Measurements from ENCODE around the gene KNCN.
A peak's percentile ranks its signal among the peaks of the same experiment; 100 is the strongest.

KNCN gene

GRCh38 chr1:46568461-46568891 is 17.0 kb upstream of the KNCN start:
- no peak for DNase-seq (ENCODE audit: low spot score)

DNA sequence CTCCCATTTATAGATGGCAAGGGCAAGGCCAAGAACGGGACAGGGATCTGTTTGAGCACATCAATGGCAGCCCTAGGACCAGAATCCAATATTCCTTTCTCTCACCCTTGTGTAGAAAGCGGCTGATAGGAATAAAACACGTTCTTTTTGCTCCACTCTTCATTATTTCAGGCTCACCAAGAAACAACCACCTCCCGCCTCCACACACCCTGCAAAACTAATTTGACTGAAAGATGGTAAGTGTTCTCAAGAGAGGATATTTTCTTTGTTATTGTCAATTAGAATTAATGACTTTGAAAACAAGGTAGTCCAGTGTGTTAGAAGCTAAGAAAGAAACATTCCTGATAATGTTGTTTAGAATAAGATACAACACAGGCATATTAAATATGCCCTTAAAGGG is 11.9 kb upstream of the KNCN start:
- no peak for DNase-seq (ENCODE audit: low spot score)

GRCh38 chr1:46562498-46562897 is 11.1 kb upstream of the KNCN start:
- no peak for DNase-seq (ENCODE audit: low spot score)

GRCh38 chr1:46558966-46559365 is 7.5 kb upstream of the KNCN start:
- DNase-seq (ENCODE audit: low spot score), result no peak

- no peak for DNase-seq (ENCODE audit: low spot score)
Measured at GRCh38 chr1:46558141-46558963, 6.9 kb upstream of the KNCN start.

DNA sequence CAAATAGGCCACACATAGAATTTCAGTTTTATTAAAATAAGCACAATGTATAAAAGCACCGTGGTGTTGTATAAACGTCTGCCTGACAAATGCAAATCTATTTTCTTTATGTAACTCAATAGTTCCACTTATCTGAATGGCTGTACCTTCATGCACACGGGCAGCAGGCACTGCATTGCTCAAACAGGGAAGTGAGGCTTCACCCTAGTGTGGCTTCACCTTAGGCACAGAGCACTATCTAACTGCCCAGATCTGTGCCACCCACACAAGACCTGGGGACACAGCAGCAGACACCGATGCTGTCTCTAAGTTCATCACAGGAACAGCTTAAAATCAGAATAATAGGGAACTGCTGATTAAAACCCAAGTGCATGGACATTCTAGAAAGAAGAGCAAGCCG is 6.0 kb upstream of the KNCN start:
- no peak for DNase-seq (ENCODE audit: low spot score)

GRCh38 chr1:46556822-46557221 is 5.4 kb upstream of the KNCN start:
- peak; percentile 66 for DNase-seq (ENCODE audit: low spot score)

DNA sequence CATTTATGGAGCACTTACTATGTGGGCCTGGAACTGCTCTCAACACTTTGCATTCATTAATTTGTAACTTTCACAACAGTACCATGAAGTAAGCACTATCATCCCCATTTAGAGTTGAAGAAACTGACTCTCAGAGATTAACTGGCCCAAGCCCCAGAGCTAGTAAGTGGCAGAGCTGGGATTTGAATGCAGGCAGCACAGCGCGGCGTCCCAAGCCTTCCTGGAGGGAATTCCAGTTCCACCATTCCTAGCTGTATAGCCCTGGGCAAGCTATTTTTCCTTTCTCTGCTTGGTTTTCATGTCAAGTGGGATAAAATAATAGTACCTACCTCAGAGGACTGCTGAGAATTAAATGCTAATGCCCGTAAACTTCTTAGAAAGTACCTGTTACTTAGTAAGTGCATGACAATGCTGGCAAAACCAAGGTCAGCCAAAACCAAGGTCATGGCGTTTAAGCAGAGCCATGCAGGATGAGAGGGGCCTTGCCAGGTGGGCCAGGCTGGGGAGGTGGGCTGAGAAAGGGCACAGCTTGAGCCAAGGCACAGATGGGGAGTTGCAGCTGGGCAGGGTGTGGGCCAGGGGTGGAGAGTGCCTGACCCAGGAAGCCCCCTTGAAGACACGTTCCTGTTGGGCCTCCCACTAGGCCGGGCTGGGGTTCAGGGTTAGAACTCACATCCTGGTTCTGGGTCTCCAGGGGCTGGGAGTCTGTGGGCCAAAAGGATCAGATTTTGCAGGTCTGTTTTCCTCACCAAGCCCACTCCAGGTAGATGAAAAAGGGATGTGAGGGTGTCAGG is 4.6 kb upstream of the KNCN start:
- no peak for DNase-seq (ENCODE audit: low spot score)

GRCh38 chr1:46554597-46555381 is 3.3 kb upstream of the KNCN start:
- DNase-seq (ENCODE audit: low spot score), result no peak

GRCh38 chr1:46554236-46554596 is 2.8 kb upstream of the KNCN start:
- no peak for DNase-seq (ENCODE audit: low spot score)

- DNase-seq (ENCODE audit: low spot score), result no peak
Measured at GRCh38 chr1:46553506-46553905, 2.1 kb upstream of the KNCN start.

DNA sequence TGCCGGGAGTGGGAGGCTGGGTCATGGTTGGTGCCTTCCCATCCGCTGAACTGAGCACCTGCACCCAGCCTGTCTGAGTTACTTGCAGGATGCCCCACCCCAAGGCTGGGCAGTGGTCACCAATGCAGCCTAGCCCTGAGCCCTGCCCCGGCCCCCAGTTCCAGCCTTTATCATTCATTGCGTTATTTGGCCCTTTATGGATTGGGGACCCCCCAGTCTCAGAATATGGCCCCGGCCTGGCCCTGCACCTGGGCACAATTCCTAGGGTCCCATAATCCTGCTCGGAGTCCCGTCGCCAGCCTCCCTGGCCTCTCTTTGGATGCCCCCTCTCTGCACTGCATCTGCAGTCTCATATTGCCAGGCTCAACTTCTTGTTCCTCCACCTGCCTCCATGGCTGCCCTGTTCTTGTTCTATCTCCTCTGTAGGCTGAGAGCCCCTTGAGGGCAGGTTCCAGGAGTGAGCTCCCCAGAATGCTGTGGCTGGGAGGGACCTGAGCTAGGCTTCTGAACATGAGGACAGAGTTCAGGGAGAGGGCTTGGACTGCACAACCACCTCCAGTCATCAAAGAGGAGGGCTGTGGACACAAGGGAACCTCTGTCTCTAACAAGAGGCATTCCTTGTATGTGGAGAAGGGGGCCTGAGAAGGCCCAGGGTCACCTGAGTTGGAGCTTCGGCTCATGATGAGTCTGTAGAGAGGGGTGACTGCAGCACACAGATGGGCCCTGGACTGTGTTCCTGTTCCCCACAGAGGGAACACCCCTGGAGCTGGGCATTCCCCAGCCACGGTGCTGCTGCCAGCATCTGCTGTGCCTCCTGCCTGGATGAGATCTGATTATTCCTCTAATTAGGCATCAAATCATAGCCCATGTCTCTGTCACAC is 1.1 kb upstream of the KNCN start:
- no peak for DNase-seq (ENCODE audit: low spot score)

- no peak for DNase-seq (ENCODE audit: low spot score)
Measured at GRCh38 chr1:46550751-46551231, 656 bp downstream of the KNCN start.

GRCh38 chr1:46549697-46550681 is 1.5 kb downstream of the KNCN start:
- peak; percentile 80 for DNase-seq (ENCODE audit: low spot score)

DNA sequence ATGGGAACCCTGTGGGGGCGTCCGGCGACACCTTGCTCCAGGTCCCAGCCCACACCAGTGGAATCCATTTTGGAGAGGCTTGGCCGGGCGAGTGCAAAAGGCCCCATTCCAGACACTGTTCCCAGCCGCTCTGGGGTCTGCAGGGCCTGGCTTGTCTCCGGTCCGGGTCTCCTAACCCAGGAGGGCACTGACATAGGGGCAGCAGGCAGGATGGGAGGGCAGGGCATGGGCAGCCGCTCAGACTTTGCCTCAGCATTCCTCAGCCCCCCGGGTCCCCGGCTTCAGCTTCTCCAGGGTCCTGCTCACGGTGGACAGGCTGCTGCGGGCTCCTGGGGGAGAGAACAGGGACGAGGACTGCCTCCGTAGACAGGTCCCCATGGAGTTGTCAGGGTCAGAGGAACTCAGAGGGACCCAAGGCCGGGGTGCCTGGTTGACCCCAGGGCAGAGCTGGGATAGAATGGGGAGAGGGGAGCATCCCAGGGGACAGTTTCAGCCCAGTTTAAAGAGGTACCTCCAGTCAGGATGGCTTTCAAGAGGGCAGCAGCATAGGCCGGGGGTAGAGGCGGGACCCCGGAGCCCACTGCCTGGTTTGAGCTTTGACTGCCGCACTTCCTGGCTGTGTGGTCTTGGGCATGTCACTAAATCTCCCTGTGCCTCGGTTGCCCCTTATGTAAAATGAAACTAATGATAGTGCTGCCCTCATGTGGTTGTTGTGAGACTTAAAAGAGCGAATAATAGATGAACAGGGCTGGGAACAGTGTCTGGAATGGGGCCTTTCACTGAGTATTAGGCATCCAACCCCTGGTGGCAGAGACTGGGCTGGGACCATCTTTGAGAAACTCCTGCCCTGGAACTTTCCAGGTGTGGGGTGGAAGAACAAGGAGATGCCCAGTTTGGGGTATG is 3.7 kb downstream of the KNCN start:
- peak; percentile 69 for DNase-seq (ENCODE audit: low spot score)

DNA sequence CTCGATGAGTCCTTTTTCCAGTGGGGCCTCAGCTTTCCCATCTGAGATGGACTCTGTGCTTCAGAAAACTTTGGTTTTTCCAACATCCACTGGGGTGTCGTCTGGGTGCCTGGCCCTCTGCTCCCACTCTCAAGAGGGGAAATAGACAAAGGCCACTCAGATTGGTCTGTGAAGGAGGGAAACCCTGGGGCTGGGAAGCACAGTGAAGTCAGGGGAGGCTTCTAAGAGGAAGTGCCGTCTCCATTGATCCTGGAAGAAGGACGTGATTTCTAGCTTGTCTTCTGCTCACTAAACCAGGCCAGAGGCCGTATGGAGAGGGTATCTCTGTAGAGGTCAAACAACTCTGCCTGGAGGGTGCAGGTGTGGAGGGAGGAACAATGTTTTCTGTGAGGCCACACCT is 5.2 kb downstream of the KNCN start:
- DNase-seq (ENCODE audit: low spot score), result no peak

DNA sequence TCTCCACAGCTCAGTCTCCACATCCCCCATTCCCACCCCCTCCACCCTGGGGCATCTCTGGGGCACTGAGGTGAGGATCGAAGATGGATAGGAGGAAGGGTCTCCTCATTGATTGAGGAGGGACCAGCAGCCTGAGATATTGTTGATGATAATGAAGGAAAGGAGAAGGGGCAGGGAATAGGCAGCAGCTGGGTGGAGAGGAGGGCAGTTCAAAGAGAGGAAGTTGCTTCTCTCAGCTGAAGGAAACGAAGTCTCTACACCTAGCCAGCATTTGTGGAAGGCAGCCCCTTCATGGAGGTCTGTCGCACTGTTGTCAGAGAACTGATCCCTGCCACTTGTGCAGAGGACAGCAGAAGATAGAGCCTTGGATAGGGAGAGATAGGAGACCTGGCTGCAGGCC is 5.7 kb downstream of the KNCN start:
- no peak for DNase-seq (ENCODE audit: low spot score)

GRCh38 chr1:46544561-46545240 is 6.7 kb downstream of the KNCN start:
- DNase-seq (ENCODE audit: low spot score), result no peak

All from AG20443 (cell line).